ENCODE results near the gene ADGRV1.

The ADGRV1 gene

GRCh38 chr5:90542827-90543519 lies 15.6 kb upstream of the ADGRV1 start:
- Histone ChIP-seq H3F3A (ENCODE audit: low read depth) (no peaks in the 10 kb centered on the region), H3K27me3 (ENCODE audit: insufficient read depth, low read length, poor library complexity, severe bottlenecking) (no peaks in the 10 kb centered on the region), H4K20me1 (ENCODE audit: insufficient read depth, low read length, poor library complexity, severe bottlenecking) (no peaks in the 10 kb centered on the region), H3K4me1 (ENCODE audit: insufficient read depth, low read length, poor library complexity, severe bottlenecking) (no peaks in the 10 kb centered on the region), H2AFZ (ENCODE audit: low read length) (no peak overlapping the region), H3K79me2 (ENCODE audit: insufficient read depth, low read length) (no peaks in the 10 kb centered on the region), H3K4me3 (ENCODE audit: low read length, poor library complexity, severe bottlenecking) (no peak overlapping the region), H3K4me2 (ENCODE audit: low read depth, low read length, poor library complexity, severe bottlenecking) (no peak overlapping the region), H3K9me2 (replicated peaks; ENCODE audit: low read depth, low read length) (no peaks in the 10 kb centered on the region), H3K9me3 (ENCODE audit: insufficient read depth, low read depth, low read length) (no peaks in the 10 kb centered on the region), H3K36me3 (ENCODE audit: insufficient read depth, low read length) (no peaks in the 10 kb centered on the region), H3K9ac (ENCODE audit: low read depth, low read length, poor library complexity, severe bottlenecking) (no peak overlapping the region)
- no peak for TF ChIP-seq CTCF (conservative IDR thresholded peaks at IDR 0.05; ENCODE audit: low read length)
- TF ChIP-seq EZH2phosphoT487 (IDR thresholded peaks at IDR 0.05; ENCODE audit: borderline replicate concordance), result no peak

DNA sequence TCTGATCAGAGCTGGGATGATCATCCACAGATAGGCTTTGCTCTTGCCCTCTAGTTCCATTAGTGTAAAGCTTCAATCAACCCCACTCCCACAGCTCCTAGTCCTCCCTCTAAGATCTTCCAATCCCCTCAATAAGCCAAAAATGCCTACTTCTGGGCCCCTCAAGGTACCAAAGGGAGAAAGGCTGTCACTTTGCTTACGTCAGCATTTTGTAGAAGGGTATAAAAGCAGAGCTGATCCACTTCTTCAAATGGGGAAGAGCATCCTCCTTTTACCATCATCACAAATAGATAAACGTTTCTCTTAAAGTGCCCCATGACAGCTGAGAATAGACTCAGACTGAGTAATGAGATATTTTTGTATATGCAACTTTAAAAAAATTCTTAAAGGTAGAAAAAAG lies 13.1 kb upstream of the ADGRV1 start:
- TF ChIP-seq EZH2phosphoT487 (IDR thresholded peaks at IDR 0.05; ENCODE audit: borderline replicate concordance), result no peak
- no peak for TF ChIP-seq CTCF (conservative IDR thresholded peaks at IDR 0.05; ENCODE audit: low read length)
- Histone ChIP-seq H4K20me1 (ENCODE audit: insufficient read depth, low read length, poor library complexity, severe bottlenecking) (no peaks in the 10 kb centered on the region), H3K9me3 (ENCODE audit: insufficient read depth, low read depth, low read length) (no peaks in the 10 kb centered on the region), H3K36me3 (ENCODE audit: insufficient read depth, low read length) (no peaks in the 10 kb centered on the region), H3K79me2 (ENCODE audit: insufficient read depth, low read length) (no peaks in the 10 kb centered on the region), H3K4me1 (ENCODE audit: insufficient read depth, low read length, poor library complexity, severe bottlenecking) (no peaks in the 10 kb centered on the region), H3K4me2 (ENCODE audit: low read depth, low read length, poor library complexity, severe bottlenecking) (no peak overlapping the region), H3K9me2 (replicated peaks; ENCODE audit: low read depth, low read length) (no peaks in the 10 kb centered on the region), H3K27me3 (ENCODE audit: insufficient read depth, low read length, poor library complexity, severe bottlenecking) (no peaks in the 10 kb centered on the region), H3F3A (ENCODE audit: low read depth) (no peaks in the 10 kb centered on the region), H2AFZ (ENCODE audit: low read length) (no peak overlapping the region), H3K9ac (ENCODE audit: low read depth, low read length, poor library complexity, severe bottlenecking) (no peak overlapping the region), H3K4me3 (ENCODE audit: low read length, poor library complexity, severe bottlenecking) (no peak overlapping the region)

DNA sequence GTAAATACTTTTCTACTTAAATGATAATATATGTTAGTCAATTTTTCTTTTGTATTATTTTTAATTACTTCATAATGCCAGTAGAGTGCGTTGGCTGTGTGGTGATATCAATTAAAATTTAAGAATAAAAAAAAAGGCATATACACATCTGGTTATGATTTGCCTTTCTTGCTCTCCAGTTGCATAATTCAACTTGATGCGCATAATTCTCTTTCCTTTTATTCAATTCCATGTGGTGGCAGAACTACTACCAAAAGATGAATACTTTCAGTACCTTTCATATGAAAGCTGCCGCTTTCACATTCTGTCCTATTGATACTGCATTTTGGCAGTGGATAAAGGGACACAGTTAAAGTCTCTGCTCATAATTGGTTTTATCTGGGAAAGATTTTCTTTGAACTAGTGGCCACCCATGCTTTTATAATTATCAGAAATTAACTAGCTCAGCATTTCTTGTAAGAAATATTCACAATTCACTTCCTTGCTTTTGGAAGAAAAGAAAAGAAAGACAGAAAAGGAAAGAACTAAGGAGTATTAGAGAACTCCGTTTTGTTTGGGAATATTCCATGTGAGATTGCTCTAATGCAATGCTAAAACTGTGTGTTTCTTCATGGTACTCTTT lies 12.3 kb upstream of the ADGRV1 start:
- Histone ChIP-seq H3K36me3 (ENCODE audit: insufficient read depth, low read length) (no peaks in the 10 kb centered on the region), H3K9me2 (replicated peaks; ENCODE audit: low read depth, low read length) (no peaks in the 10 kb centered on the region), H3K4me3 (ENCODE audit: low read length, poor library complexity, severe bottlenecking) (no peak overlapping the region), H3K4me2 (ENCODE audit: low read depth, low read length, poor library complexity, severe bottlenecking) (no peak overlapping the region), H2AFZ (ENCODE audit: low read length) (no peak overlapping the region), H4K20me1 (ENCODE audit: insufficient read depth, low read length, poor library complexity, severe bottlenecking) (no peaks in the 10 kb centered on the region), H3K9ac (ENCODE audit: low read depth, low read length, poor library complexity, severe bottlenecking) (no peak overlapping the region), H3K9me3 (ENCODE audit: insufficient read depth, low read depth, low read length) (no peaks in the 10 kb centered on the region), H3K79me2 (ENCODE audit: insufficient read depth, low read length) (no peaks in the 10 kb centered on the region), H3F3A (ENCODE audit: low read depth) (no peaks in the 10 kb centered on the region), H3K4me1 (ENCODE audit: insufficient read depth, low read length, poor library complexity, severe bottlenecking) (no peaks in the 10 kb centered on the region), H3K27me3 (ENCODE audit: insufficient read depth, low read length, poor library complexity, severe bottlenecking) (no peaks in the 10 kb centered on the region)
- no peak for TF ChIP-seq EZH2phosphoT487 (IDR thresholded peaks at IDR 0.05; ENCODE audit: borderline replicate concordance)
- TF ChIP-seq CTCF (conservative IDR thresholded peaks at IDR 0.05; ENCODE audit: low read length), result no peak

Measured in Loucy (cell line).